Measurements from ENCODE around the gene MED15.
"Not testable (repeated sequence)": the region's sequence is repeated elsewhere in the genome, so short reads cannot be mapped to it uniquely, and the experiment has no call there.

Gene MED15

GRCh38 chr22:20483143-20483506 is 24.3 kb upstream of the MED15 start:
- DNase-seq (ENCODE audit: low spot score): not testable (repeated sequence)

- DNase-seq (ENCODE audit: low spot score): no peak
Observed at GRCh38 chr22:20483771-20484170, 23.6 kb upstream of the MED15 start.

DNA sequence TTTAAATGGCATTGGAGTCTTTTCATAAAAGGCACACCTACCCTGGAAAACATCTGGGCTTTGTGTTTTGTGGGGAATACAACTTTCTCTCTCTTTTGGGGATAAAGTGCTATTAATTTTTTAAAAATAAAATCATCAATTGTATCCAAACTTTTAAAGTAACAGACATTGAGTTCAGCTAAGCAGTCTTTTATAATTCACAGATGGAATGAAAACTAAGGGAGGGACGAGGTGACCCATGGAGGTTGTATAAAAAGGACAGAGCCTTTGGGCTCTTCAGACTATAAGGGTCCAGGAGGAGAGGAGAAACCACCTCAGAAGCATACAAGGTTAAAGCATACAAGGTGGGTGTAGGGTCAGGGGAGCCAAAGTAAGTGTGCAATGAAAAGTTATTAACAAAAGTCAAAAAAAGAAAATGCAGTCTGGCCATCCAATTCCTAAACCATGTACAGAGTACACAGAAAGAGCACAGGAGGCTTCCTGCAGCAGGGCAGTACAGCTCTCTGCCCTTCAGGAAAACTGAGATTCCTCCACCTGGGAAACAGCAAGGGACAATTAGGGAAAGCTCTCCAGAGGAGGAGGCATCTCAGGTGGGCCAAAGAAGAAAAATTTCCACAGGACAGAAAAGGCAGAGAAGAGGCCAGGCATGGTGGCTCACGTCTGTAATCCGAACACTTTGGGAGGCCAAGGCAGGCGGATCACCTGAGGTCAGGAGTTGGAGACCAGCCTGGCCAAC is 22.3 kb upstream of the MED15 start:
- no peak for DNase-seq (ENCODE audit: low spot score)

GRCh38 chr22:20486229-20486628 is 21.2 kb upstream of the MED15 start:
- DNase-seq (ENCODE audit: low spot score): no peak

GRCh38 chr22:20487715-20488114 is 19.7 kb upstream of the MED15 start:
- DNase-seq (ENCODE audit: low spot score): no peak

GRCh38 chr22:20488946-20489345 is 18.5 kb upstream of the MED15 start:
- DNase-seq (ENCODE audit: low spot score): no peak

DNA sequence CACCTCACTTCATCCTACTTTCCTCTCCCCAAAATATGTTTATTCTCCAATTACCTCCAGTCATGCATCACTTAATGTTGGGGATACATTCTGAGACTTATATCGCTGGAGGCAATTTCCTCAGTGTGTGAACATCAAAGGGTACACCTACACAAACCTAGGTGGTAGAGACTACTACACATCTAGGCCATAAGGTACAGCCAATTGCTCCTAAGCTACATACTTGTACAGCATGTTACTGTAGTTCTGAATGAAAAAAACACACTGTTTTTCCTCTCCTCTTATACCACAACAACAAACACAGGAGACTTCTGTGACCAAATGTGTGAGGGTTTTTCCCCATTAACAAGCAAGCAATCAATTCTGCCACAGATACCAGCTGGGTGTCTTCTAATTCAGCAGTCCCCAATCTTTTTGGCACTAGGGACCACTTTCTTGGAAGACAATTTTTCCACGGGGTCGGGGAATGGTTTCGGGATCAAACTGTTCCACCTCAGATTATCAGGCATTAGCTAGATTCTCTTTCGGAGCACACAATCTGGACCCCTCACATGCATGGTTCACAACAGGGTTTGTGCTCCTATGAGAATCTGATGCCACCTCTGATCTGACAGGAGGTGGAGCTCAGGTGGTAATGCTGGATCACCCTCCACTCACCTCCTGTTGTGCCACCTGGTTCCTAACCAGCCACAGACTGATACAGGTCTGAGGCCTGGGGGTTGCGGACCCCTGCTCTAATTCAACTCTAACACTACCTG is 17.0 kb upstream of the MED15 start:
- DNase-seq (ENCODE audit: low spot score): no peak

DNA sequence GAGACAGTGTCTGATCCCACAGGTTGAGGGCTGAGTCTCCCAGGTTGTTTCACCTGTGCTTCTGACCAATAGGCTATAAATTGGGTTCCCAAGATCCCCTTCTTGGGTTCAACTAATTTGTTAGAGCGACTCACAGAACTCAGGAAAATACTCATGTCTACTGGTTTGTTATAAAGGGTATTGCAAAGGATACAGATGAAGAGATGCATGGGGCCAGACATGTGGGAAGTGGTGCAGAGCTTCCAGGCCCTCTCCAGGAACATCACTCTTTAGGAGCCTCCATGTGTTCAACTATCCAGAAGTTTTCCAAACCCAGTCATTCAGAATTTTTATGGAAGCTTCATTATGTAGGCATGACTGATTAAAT is 16.5 kb upstream of the MED15 start:
- DNase-seq (ENCODE audit: low spot score): no peak

DNA sequence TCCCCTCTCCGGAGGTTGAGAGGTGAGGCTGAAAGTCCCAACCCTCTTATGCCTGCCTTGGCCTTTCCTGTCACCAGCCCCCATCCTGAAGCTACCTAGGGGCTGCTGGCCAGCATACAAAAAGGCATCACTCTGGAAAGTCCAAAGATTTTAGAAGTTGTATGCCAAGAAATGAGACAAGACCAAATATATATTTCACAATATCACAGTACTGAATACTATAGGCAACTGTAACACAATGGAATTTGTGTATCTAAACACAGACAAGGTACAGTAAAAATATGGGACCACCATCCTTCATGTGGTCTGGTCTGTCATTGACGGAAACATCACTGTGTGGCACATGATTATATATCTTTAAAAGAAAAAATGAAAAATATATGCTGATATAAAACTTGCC is 16.1 kb upstream of the MED15 start:
- no peak for DNase-seq (ENCODE audit: low spot score)

DNA sequence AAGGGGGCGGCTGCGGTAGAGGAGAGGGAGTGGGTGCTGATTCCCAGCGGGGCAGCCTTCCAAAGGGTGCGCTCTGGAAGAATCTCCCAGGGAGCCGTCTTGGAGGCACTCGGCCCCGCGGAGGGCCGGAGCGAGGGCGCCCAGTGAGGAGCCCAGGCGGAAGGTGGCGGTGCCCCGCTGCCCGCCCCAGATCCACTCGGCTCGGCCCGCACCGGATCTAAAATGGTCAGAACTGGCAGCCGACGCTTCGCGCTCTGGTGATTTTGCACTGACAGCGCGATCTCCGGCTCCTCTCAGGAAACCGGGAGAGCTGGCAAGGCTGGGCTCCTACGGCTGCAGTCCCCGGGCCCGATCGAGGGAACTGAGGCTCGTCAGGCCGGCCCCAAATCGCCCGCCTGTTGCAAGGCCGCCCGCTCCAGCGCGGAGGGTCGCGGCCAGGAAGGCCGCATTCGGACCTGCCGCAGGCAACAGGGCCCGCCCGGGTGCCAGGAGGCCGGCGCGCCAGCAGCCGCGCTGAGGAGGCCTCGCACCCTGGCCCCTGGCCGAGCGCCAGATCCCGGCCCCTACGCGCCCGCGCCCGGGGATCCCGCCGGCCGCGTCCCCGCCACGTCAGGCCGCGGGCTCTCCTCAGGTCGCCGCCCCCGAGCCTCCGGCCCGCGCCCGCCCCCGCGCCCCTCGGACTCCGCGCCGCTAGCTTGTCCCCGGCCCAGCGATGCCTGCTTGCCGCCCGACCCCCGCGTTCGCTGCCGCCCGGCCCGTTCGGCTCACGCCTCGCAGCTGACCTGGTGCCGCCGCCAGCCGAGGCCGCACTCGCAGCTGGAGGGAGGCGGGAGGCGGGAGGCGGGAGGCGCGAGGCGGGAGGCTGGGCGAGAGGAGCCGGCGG is 12.2 kb upstream of the MED15 start, which contains the start of gene KLHL22:
Gene KLHL22, minus strand, starts transcription at position 818 of the 883 bp plus-strand sequence. CDS start 6,584 bp downstream, outside the sequence.
- no peak for DNase-seq (ENCODE audit: low spot score)

GRCh38 chr22:20495861-20496681 is 11.3 kb upstream of the MED15 start:
- DNase-seq (ENCODE audit: low spot score): peak; percentile 95

DNA sequence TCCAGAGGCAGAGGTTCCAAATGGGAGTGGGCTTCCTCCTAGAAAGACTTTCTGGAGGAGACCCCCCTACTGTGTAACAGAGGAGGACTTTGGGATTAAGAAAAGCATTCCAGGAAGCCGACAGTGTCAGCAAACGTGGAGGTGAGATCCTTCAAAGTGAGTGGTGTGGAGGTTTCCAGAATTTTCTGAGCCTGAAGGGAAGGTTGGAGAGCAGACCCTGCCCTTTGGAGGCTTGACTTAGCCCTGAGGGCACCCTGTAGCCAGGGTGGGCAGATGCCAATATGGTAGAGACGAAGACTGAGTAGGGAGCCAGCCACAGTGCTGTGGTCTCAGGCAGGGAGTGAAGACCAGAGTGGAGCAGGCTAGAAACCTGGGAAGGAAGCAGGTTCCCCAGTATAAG is 10.0 kb upstream of the MED15 start:
- DNase-seq (ENCODE audit: low spot score): no peak

GRCh38 chr22:20498913-20499312 is 8.5 kb upstream of the MED15 start:
- DNase-seq (ENCODE audit: low spot score): no peak

- no peak for DNase-seq (ENCODE audit: low spot score)
Observed at GRCh38 chr22:20499769-20500168, 7.6 kb upstream of the MED15 start.

DNA sequence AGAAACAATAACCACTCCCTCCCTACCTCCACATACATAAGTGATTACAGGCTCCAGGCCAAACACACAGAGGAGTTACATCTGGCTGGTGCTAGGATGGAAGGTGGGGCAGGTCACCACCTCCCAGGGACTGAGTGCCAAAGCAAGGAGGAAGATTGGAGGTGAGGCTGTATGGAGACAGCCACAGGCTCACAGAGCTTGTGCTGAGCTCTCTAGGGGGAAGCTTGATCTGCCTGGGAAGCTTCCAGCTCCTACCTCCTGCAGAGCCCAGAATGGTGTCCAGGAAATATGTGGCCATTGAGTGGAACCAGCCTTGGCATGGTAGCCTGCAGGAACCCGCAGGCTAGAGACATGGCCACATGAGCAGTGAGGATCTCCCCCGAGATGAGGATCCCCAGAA is 3.6 kb upstream of the MED15 start:
- no peak for DNase-seq (ENCODE audit: low spot score)

DNA sequence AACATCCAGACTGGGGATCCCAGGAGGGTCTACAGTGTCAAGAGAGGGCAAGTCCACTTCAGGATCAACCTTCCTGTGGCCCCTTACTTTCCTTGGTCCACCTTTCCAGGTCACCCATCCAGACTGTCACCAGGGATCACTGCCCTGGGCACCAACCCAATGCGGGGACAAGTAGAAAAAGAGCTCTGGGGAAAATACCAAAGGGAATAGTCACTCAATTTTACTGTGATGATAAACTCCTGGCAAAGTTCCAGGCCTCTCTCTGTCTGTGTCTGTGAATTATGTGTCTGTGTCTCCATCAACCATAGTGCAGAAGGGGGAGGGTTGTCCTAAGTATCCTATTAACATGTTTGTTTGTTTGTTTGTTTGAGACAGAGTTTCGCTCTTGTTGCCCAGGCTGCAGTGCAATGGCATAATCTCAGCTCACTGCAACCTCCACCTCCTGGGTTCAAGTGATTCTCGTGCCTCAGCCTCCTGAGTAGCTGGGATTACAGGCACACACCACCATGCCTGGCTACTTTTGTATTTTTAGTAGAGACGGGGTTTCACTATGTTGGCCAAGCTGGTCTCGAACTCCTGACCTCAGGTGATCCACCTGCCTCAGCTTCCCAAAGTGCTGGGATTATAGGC is 3.0 kb upstream of the MED15 start:
- not testable (repeated sequence) for DNase-seq (ENCODE audit: low spot score)

- no peak for DNase-seq (ENCODE audit: low spot score)
Observed at GRCh38 chr22:20506543-20507252, 712 bp upstream of the MED15 start.

- not testable (repeated sequence) for DNase-seq (ENCODE audit: low spot score)
Observed at GRCh38 chr22:20508067-20508755, 801 bp downstream of the MED15 start.

DNA sequence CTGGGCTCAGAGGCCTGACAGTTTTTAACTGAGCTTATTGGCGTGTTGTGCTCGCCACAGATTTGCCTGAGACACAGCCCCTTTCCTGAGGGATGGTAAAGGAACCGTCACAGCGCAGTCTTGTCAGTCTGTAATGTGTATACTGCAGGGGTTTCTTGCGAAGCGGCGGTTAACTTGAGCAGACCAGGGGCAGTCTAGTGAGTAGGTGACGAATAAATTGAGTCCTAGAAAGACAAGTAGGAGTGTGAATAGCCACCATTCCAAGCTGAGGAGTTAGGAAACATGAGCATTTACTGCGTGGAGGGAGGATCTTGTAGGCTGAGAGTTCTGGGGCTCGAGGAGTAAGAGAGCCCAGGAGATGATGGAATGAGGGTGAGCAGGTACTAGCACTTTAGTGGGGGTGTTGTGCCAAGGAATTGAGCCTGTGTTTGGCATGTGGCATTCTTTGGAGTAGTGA is 1.4 kb downstream of the MED15 start:
- no peak for DNase-seq (ENCODE audit: low spot score)
